GM12878 (cell line): ENCODE results near the gene VANGL2. TPM values are rescaled to one million over a fixed set of nuclear protein-coding genes. Genes with fewer than 3 reads are reported as not detected.
A peak's percentile ranks its signal among the peaks of the same experiment; 100 is the strongest.

Experiments
- ATAC-seq: fragments of 200-7000 bp; cut with Tn5 transposase; 3 replicates; pipeline ENCODE4 v1.9.1; 2020; ENCODE audit warnings: mild to moderate bottlenecking, moderate library complexity
- BruUV-seq: library from RNA; stranded (reverse); fragments of 400-500 nt; replicated peaks from 2 replicates; lab custom pipeline; 2021; lab: Mats Ljungman, UMichigan
- CTCF ChIA-PET: fragments of 300-600 bp; sonication (Branson Sonifier 250); formaldehyde crosslinking; extraction: SDS; loops from one replicate; lab custom pipeline; 2021; ENCODE audit warnings: inconsistent platforms; lab: Yijun Ruan, JAX
- POLR2A ChIA-PET: fragments of 350-600 bp; formaldehyde crosslinking; extraction: SDS; loops from one replicate; lab custom pipeline; 2021; ENCODE audit warnings: inconsistent platforms; lab: Charles Lee
- RAD21 ChIA-PET: fragments of 300-600 bp; sonication (Branson Sonifier 250); formaldehyde crosslinking; loops from one replicate; lab custom pipeline; 2023; ENCODE audit warnings: antibody characterized with exemption; ENCODE audit not compliant: unreplicated experiment; lab: Charles Lee
- SMC1A ChIA-PET: fragments of 300-600 bp; sonication (Branson Sonifier 250); formaldehyde crosslinking; loops from one replicate; lab custom pipeline; 2023; ENCODE audit not compliant: unreplicated experiment, uncharacterized antibody; lab: Charles Lee
- DNase-seq: peaks from one replicate; pipeline ENCODE4 v3.0.0-alpha.2; 2011; ENCODE audit warnings: low read depth, low spot score
- FAIRE-seq: peaks from 3 replicates; lab custom pipeline; 2011; peaks lifted over from hg19 to GRCh38; lab: Jason Lieb, UNC
- H2AFZ ChIP-seq: 2 replicates; pipeline ENCODE4 v1.6.0; 2011; ENCODE audit warnings: low read depth, low read length, control low read depth; ENCODE audit not compliant: control insufficient read depth
- H3K27ac ChIP-seq: 2 replicates; pipeline ENCODE4 v1.5.1; 2011; ENCODE audit warnings: control low read depth; ENCODE audit not compliant: control insufficient read depth, insufficient read depth
- H3K27me3 ChIP-seq, 2 experiments: replicated peaks in 1 of 2; 2 replicates each; pipeline versions ENCODE4 v1.6.0 to v1.6.1; 2011; ENCODE audit warnings: low read length in 1 of 2; ENCODE audit not compliant: control insufficient read depth in 2 of 2, insufficient read depth in 2 of 2
- H3K36me3 ChIP-seq, 2 experiments: 2 replicates each; pipeline ENCODE4 v1.5.1; 2011; ENCODE audit warnings: low read length in 1 of 2; ENCODE audit not compliant: control insufficient read depth in 2 of 2, insufficient read depth in 2 of 2
- H3K4me1 ChIP-seq: 2 replicates; pipeline ENCODE4 v1.6.1; 2011; ENCODE audit warnings: mild to moderate bottlenecking, low read length, moderate library complexity, mixed read lengths; ENCODE audit not compliant: control insufficient read depth, insufficient read depth
- H3K4me2 ChIP-seq: 2 replicates; pipeline ENCODE4 v1.6.0; 2011; ENCODE audit warnings: control low read depth; ENCODE audit not compliant: control insufficient read depth, insufficient read depth
- H3K4me3 ChIP-seq: fragments of 200-600 bp; sonication (generic); 2 replicates; pipeline ENCODE4 v1.5.1; 2016
- H3K79me2 ChIP-seq: 2 replicates; pipeline ENCODE4 v1.6.0; 2011; ENCODE audit warnings: low read length; ENCODE audit not compliant: control insufficient read depth, insufficient read depth
- H3K9ac ChIP-seq: 2 replicates; pipeline ENCODE4 v1.8.0; 2011; ENCODE audit warnings: low read length, control low read depth, mixed read lengths; ENCODE audit not compliant: control insufficient read depth, insufficient read depth
- H3K9me3 ChIP-seq: replicated peaks from 3 replicates; pipeline ENCODE4 v1.5.1; 2011; ENCODE audit warnings: mild to moderate bottlenecking, low read length; ENCODE audit not compliant: control insufficient read depth, insufficient read depth
- H4K20me1 ChIP-seq: 2 replicates; pipeline ENCODE4 v1.6.0; 2011; ENCODE audit not compliant: control insufficient read depth, insufficient read depth
- BCL11A ChIP-seq: IDR thresholded peaks from 2 replicates; pipeline ENCODE4 v1.6.1; 2011; ENCODE audit warnings: low read depth, low read length
- BMI1 ChIP-seq: fragments of 450-650 bp; IDR thresholded peaks from 2 replicates; pipeline ENCODE4 v1.6.1; 2016; ENCODE audit warnings: mild to moderate bottlenecking, moderate library complexity, borderline replicate concordance
- EGR1 ChIP-seq, 2 experiments: IDR thresholded peaks; 1 replicate in 1 of 2; 2 replicates in 1 of 2; pipeline ENCODE4 v1.6.1; 2011 to 2012; ENCODE audit warnings: low read depth in 2 of 2, low read length in 2 of 2, borderline replicate concordance in 1 of 2, mild to moderate bottlenecking in 1 of 2, moderate library complexity in 1 of 2
- JUND ChIP-seq: IDR thresholded peaks from 2 replicates; pipeline ENCODE4 v1.6.1; 2012; ENCODE audit warnings: low read depth, mild to moderate bottlenecking, low read length, improper control_type of control experiment, moderate library complexity
- MLLT1 ChIP-seq: fragments of 450-650 bp; IDR thresholded peaks from 2 replicates; pipeline ENCODE4 v1.6.1; 2016; ENCODE audit warnings: mild to moderate bottlenecking
- MXI1 ChIP-seq: fragments of 150-350 bp; IDR thresholded peaks from 2 replicates; pipeline ENCODE4 v1.6.1; 2011; ENCODE audit warnings: low read depth, mild to moderate bottlenecking, inconsistent platforms, low read length, improper control_type of control experiment
- NFIC ChIP-seq: IDR thresholded peaks from 2 replicates; pipeline ENCODE4 v1.6.1; 2012; ENCODE audit warnings: low read depth, mild to moderate bottlenecking, inconsistent platforms, low read length, moderate library complexity
- NFYB ChIP-seq: IDR thresholded peaks from 2 replicates; pipeline ENCODE4 v1.6.1; 2011; ENCODE audit warnings: low read depth, mild to moderate bottlenecking, low read length, improper control_type of control experiment, moderate library complexity; ENCODE audit not compliant: insufficient read depth
- RB1 ChIP-seq: fragments of 450-650 bp; formaldehyde crosslinking; IDR thresholded peaks from 2 replicates; pipeline ENCODE4 v1.6.1; 2017; ENCODE audit warnings: mild to moderate bottlenecking, borderline replicate concordance
- RELB ChIP-seq: fragments of 450-650 bp; IDR thresholded peaks from 2 replicates; pipeline ENCODE4 v1.6.1; 2017; ENCODE audit warnings: low read depth, mild to moderate bottlenecking, moderate library complexity
- STAT3 ChIP-seq: IDR thresholded peaks from 2 replicates; pipeline ENCODE4 v1.6.1; 2011; ENCODE audit warnings: low read depth, low read length, improper control_type of control experiment
- TBL1XR1 ChIP-seq: IDR thresholded peaks from 2 replicates; pipeline ENCODE4 v1.6.1; 2012; ENCODE audit warnings: low read depth, low read length, improper control_type of control experiment
- YY1 ChIP-seq: IDR thresholded peaks from 2 replicates; pipeline ENCODE4 v1.6.1; 2011; ENCODE audit warnings: low read depth, mild to moderate bottlenecking, low read length
- WGBS: methylation state at CpG from one replicate; pipeline ENCODE4 v1.1.6; 2016; ENCODE audit warnings: low lambda C conversion rate; ENCODE audit not compliant: insufficient replicate concordance, insufficient coverage; ENCODE audit errors: missing lambda C conversion rate; 5-methylcytosine and 5-hydroxymethylcytosine counted together
- in situ Hi-C: fragments of 300-500 bp; cut with MboI; formaldehyde crosslinking; loops from 9 replicates; pipeline ENCODE4 v1.14.3; 2018; ENCODE audit warnings: mixed read lengths
- intact Hi-C: fragments of 100-400 bp; cut with micrococcal nuclease; formaldehyde crosslinking; loops from one replicate; pipeline ENCODE4 v1.14.2; 2022; ENCODE audit not compliant: unreplicated experiment
- polyA plus RNA-seq, 11 experiments: library from polyadenylated mRNA; depleted of rRNA in 4 of 11; unstranded in 6 of 11; stranded (reverse) in 5 of 11; fragments of >200 nt; fragmentation: Nextera tagmentation in 4 of 11; fragmentation: Illumina TruSeq in 1 of 11; extraction: Ambion mirVana in 4 of 11; extraction: Trizol in 1 of 11; gene quantifications; 1 replicate in 1 of 11; 2 replicates in 10 of 11; pipeline versions ENCODE4 v1.2.1 to v1.2.3, GENCODE V29; 2011 to 2016; ENCODE audit warnings: inconsistent platforms in 2 of 11, missing spikeins in 2 of 11, low read depth in 1 of 11
- total RNA-seq, 4 experiments: library from RNA; depleted of rRNA in 3 of 4; stranded (reverse); fragments of >200 nt in 3 of 4; fragmentation: Illumina TruSeq in 1 of 4; extraction: Trizol in 1 of 4; gene quantifications; 2 replicates each; pipeline versions ENCODE4 v1.2.1 to v1.2.3, GENCODE V29; 2013 to 2021
- TF ChIP-seq, protein P1 (sequence below): IDR thresholded peaks from 2 replicates; pipeline ENCODE4 v1.6.1; 2012; ENCODE audit warnings: mild to moderate bottlenecking, low read depth, low read length

The VANGL2 gene
- total and polyA plus RNA-seq, 10 of the 15 experiments (the other 5 are each of a cell fraction or from before 2014, with no cell fraction given): 0.10 to 5.0 (median 0.27) TPM

DNA sequence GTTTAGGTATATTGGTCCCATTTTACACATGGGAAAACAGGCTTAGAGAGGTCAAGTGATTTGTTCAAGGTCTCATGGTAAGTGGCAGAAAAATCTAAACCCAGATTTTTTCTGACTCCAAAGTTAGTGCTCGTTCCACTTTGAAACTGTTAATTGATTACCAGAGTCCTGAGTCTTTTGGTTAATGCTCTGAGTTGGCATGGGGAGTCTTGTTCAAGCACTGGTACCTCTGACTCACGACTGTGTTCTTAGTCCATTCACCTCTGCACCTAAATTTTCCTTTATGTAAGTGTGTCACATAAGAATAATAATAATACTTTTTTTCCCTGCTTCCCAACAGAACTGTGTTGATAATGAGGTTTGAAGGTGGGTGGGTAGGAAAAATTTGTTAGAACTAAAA is 59.3 kb downstream of the VANGL2 start (continued):
- TF ChIP-seq JUND: no peak
- no peak for TF ChIP-seq EGR1 (IDR thresholded peaks at IDR 0.05; ENCODE audit: borderline replicate concordance in 1 of 2, low read depth in 2 of 2, low read length in 2 of 2)
- TF ChIP-seq, protein P1, sequence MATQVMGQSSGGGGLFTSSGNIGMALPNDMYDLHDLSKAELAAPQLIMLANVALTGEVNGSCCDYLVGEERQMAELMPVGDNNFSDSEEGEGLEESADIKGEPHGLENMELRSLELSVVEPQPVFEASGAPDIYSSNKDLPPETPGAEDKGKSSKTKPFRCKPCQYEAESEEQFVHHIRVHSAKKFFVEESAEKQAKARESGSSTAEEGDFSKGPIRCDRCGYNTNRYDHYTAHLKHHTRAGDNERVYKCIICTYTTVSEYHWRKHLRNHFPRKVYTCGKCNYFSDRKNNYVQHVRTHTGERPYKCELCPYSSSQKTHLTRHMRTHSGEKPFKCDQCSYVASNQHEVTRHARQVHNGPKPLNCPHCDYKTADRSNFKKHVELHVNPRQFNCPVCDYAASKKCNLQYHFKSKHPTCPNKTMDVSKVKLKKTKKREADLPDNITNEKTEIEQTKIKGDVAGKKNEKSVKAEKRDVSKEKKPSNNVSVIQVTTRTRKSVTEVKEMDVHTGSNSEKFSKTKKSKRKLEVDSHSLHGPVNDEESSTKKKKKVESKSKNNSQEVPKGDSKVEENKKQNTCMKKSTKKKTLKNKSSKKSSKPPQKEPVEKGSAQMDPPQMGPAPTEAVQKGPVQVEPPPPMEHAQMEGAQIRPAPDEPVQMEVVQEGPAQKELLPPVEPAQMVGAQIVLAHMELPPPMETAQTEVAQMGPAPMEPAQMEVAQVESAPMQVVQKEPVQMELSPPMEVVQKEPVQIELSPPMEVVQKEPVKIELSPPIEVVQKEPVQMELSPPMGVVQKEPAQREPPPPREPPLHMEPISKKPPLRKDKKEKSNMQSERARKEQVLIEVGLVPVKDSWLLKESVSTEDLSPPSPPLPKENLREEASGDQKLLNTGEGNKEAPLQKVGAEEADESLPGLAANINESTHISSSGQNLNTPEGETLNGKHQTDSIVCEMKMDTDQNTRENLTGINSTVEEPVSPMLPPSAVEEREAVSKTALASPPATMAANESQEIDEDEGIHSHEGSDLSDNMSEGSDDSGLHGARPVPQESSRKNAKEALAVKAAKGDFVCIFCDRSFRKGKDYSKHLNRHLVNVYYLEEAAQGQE: no peak
- TF ChIP-seq STAT3: no peak
- no peak for TF ChIP-seq RB1
- no peak for TF ChIP-seq BCL11A
- TF ChIP-seq, all 136 proteins: peak for 0

- Histone ChIP-seq H3K4me1 (peaks cover 40% of the 10 kb centered on the region), H2AFZ (peak overlapping the region; percentile 70), H4K20me1 (no peaks in the 10 kb centered on the region), H3K36me3 (no peaks in the 10 kb centered on the region), H3K9ac (peak overlapping the region; percentile 61), H3K27ac (peak overlapping the region; percentile 89), H3K9me3 (no peaks in the 10 kb centered on the region; the same call in 1 of the 3 replicates), H3K27me3 (no peaks in the 10 kb centered on the region), H3K4me3 (peak overlapping the region; percentile 7; the same call in 1 of the 2 replicates), H3K4me2 (peak overlapping the region; percentile 81), H3K79me2 (no peaks in the 10 kb centered on the region)
- peak; percentile 56 for DNase-seq
- ChIA-PET SMC1A (interaction anchor here (0.9 to 2.0 kb wide), 6 partner anchors 10 to 127 kb away, joined by 3 to 6 read pairs (median 4); no protein-coding TSS in a partner anchor), RAD21 (interaction anchor here (2.0 to 2.9 kb wide), 2 partner anchors 80 to 147 kb away, joined by 7 to 8 read pairs; no protein-coding TSS in a partner anchor), CTCF (interaction anchor here (0.6 to 1.5 kb wide), 5 partner anchors 8 to 494 kb away, joined by 3 to 6 read pairs (median 4); no protein-coding TSS in a partner anchor), POLR2A (interaction anchor here (0.6 to 1.3 kb wide), 4 partner anchors 10 to 28 kb away, joined by 3 to 5 read pairs (median 3); no protein-coding TSS in a partner anchor)
- in situ Hi-C loops (no loop called here), intact Hi-C loops (no loop called here)
- peak; percentile 70 for ATAC-seq
- 0% methylated on average over 5 of the region's 5 CpGs for WGBS
- no TSS peak for BruUV-seq
- peak; percentile 80 for FAIRE-seq
- no peak for TF ChIP-seq BMI1
- TF ChIP-seq RELB: peak; percentile 19; the same call in 1 of the 2 replicates
- no peak for TF ChIP-seq MXI1
- TF ChIP-seq YY1: 0 out of 2 replicates have a peak, but pooled peaks have one; percentile 20
- 0 out of 2 replicates have a peak, but pooled peaks have one; percentile 37 for TF ChIP-seq TBL1XR1
- peak; percentile 65; the same call in 1 of the 2 replicates for TF ChIP-seq NFIC
- peak; percentile 43; the same call in 1 of the 2 replicates for TF ChIP-seq MLLT1
- 0 out of 2 replicates have a peak, but pooled peaks have one; percentile 23 for TF ChIP-seq NFYB
Measured at GRCh38 chr1:160460214-160460642, 59.9 kb downstream of the VANGL2 start.
